ENCODE data around the gene NBPF3.
"Not testable (repeated sequence)": the region's sequence is repeated elsewhere in the genome, so short reads cannot be mapped to it uniquely, and the experiment has no call there.

GRCh38 chr1:21428481-21429073, 11.4 kb upstream of the NBPF3 start:
- not testable (repeated sequence) for TF ChIP-seq CTCF, EP300, POLR2A (IDR thresholded peaks at IDR 0.05)

Measured in gastroesophageal sphincter (tissue), 3 donors.